Measurements from ENCODE around the gene PPHLN1. TPM values are rescaled to one million over a fixed set of nuclear protein-coding genes. Genes with fewer than 3 reads are reported as not detected.
"Not testable (repeated sequence)": the region's sequence is repeated elsewhere in the genome, so short reads cannot be mapped to it uniquely, and the experiment has no call there.

The PPHLN1 gene
- total RNA-seq, 1 experiment from 2014 or later, result 19.8 TPM

- H3K27me3 ChIP-seq, result no peaks in the 10 kb centered on the region
- no peaks in the 10 kb centered on the region for H3K9me3 ChIP-seq
- no peaks in the 10 kb centered on the region for H3K36me3 ChIP-seq
- no peak for DNase-seq
- no peak overlapping the region for H3K4me3 ChIP-seq
Measured at GRCh38 chr12:42306297-42306696, 19.7 kb upstream of the PPHLN1 start.

GRCh38 chr12:42308390-42308789 is 17.6 kb upstream of the PPHLN1 start:
- H3K9me3 ChIP-seq, result no peaks in the 10 kb centered on the region
- DNase-seq, result no peak
- peaks cover 5% of the 10 kb centered on the region; the same call in 1 of the 2 replicates for H3K36me3 ChIP-seq
- no peak overlapping the region for H3K4me3 ChIP-seq
- no peaks in the 10 kb centered on the region for H3K27me3 ChIP-seq

DNA sequence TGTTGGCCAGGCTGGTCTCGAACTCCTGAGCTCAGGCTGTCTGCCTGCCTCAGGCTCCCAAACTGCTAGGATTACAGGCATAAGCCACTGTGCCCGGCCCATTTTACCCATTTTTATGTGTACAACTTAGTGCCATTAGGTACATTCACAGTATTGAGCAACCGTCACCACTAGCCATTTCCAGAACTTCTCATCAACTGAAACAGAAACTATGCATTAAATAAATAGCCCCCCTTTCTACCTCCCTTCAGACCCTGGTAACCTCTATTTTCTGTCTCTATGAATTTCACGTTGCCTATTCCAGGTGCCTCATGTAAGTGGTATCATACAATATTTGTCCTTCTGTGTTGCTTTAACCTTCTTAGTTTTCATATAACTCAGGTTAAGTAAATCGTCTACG is 16.0 kb upstream of the PPHLN1 start:
- Histone ChIP-seq H3K27me3 (no peaks in the 10 kb centered on the region), H3K9me3 (no peaks in the 10 kb centered on the region), H3K36me3 (peaks cover 10% of the 10 kb centered on the region), H3K4me3 (no peak overlapping the region)
- no peak for DNase-seq

DNA sequence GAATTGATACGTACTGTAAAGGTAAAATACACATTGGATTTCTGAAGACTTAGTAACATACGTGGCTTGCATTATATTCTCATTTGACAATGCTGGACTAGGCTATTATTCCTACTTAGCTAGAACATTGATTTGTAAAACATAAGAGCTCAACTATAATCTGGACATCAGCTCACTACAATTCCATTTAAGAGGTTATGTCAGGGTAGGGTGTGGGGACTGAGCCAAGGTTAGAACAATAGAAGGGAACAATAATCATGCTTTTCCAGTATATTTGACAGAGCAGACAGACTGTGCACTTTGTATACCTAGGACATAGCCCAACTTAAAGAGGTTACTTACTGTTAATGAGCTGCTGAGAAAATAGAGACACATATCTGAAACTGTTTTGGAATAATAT is 10.9 kb upstream of the PPHLN1 start:
- no peaks in the 10 kb centered on the region for H3K9me3 ChIP-seq
- DNase-seq, result no peak
- H3K4me3 ChIP-seq, result no peak overlapping the region
- H3K27me3 ChIP-seq, result no peaks in the 10 kb centered on the region
- H3K36me3 ChIP-seq, result peaks cover 15% of the 10 kb centered on the region

GRCh38 chr12:42320796-42321195 is 5.2 kb upstream of the PPHLN1 start:
- H3K9me3 ChIP-seq, result no peaks in the 10 kb centered on the region
- no peak overlapping the region for H3K4me3 ChIP-seq
- no peak for DNase-seq
- H3K27me3 ChIP-seq, result no peaks in the 10 kb centered on the region
- H3K36me3 ChIP-seq, result peaks cover 6% of the 10 kb centered on the region

- Histone ChIP-seq H3K27me3 (no peaks in the 10 kb centered on the region), H3K36me3 (peaks cover 7% of the 10 kb centered on the region), H3K4me3 (no peak overlapping the region), H3K9me3 (no peaks in the 10 kb centered on the region)
- no peak for DNase-seq
Measured at GRCh38 chr12:42322567-42322966, 3.4 kb upstream of the PPHLN1 start.

- H3K27me3 ChIP-seq, result no peaks in the 10 kb centered on the region
- no peak for DNase-seq
- H3K9me3 ChIP-seq, result no peaks in the 10 kb centered on the region
- no peak overlapping the region for H3K4me3 ChIP-seq
- peaks cover 8% of the 10 kb centered on the region; the same call in 1 of the 2 replicates for H3K36me3 ChIP-seq
Measured at GRCh38 chr12:42323856-42324255, 2.1 kb upstream of the PPHLN1 start.

GRCh38 chr12:42325326-42325652 is 678 bp upstream of the PPHLN1 start:
- Histone ChIP-seq H3K4me3 (peak overlapping the region; percentile 99), H3K27me3 (no peaks in the 10 kb centered on the region), H3K9me3 (no peaks in the 10 kb centered on the region), H3K36me3 (peaks cover 8% of the 10 kb centered on the region)
- DNase-seq, result no peak

DNA sequence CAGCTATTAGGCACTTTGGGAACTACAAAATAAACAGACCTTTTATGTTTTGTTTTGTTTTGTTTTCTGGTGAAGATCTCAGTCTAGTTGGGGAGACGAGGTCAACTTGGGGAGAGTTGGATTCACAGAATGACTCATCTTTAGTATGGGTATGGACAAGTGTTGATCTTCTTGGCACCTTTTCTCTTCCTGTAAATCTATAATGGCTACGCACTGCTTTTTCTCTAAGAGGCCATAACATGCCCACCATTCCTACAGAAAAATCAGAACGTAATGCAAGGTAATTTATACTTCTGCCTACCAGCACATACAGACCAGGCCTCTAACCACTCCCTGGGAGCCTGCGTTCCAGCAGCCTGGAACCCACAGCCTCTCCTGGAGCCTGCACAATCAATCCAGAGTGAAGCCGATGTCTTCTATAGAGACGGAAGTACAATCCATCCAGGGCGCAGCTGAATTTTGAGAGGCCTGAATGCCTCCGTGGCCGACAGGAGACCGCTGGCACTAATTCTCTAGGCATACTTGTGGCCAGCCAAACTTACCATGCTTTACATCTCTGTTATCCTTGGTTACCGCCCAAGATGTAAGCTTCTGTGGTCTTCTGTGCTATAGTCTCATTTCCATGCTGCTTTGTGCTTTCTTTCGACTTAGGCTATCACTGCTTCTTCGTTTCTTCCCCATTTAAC is 717 bp downstream of the PPHLN1 start:
- Histone ChIP-seq H3K27me3 (no peaks in the 10 kb centered on the region), H3K4me3 (peak overlapping the region; percentile 99), H3K36me3 (peaks cover 8% of the 10 kb centered on the region), H3K9me3 (no peaks in the 10 kb centered on the region)
- DNase-seq, result peak; percentile 28

DNA sequence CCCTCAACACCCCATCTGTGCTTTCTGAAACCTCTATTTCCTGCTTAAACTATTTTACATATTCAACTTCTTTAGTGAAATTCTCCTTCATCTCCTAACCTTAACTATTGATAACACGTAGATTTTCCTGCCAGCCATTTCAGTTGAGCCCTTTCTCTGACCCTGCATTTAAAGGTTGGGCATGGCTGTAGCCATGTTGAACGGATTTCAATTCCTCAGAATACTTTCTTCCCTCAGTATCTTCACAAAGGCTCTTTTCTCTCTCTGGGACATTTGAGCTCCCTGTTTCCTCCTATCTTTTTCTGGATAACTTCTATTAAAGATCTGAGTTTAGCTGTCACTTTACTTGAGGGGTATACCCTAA is 1.2 kb downstream of the PPHLN1 start:
- Histone ChIP-seq H3K27me3 (no peaks in the 10 kb centered on the region), H3K9me3 (no peaks in the 10 kb centered on the region), H3K36me3 (peaks cover 8% of the 10 kb centered on the region), H3K4me3 (peak overlapping the region; percentile 99)
- DNase-seq, result no peak

GRCh38 chr12:42330097-42330496 is 4.1 kb downstream of the PPHLN1 start:
- not testable (repeated sequence) for DNase-seq

DNA sequence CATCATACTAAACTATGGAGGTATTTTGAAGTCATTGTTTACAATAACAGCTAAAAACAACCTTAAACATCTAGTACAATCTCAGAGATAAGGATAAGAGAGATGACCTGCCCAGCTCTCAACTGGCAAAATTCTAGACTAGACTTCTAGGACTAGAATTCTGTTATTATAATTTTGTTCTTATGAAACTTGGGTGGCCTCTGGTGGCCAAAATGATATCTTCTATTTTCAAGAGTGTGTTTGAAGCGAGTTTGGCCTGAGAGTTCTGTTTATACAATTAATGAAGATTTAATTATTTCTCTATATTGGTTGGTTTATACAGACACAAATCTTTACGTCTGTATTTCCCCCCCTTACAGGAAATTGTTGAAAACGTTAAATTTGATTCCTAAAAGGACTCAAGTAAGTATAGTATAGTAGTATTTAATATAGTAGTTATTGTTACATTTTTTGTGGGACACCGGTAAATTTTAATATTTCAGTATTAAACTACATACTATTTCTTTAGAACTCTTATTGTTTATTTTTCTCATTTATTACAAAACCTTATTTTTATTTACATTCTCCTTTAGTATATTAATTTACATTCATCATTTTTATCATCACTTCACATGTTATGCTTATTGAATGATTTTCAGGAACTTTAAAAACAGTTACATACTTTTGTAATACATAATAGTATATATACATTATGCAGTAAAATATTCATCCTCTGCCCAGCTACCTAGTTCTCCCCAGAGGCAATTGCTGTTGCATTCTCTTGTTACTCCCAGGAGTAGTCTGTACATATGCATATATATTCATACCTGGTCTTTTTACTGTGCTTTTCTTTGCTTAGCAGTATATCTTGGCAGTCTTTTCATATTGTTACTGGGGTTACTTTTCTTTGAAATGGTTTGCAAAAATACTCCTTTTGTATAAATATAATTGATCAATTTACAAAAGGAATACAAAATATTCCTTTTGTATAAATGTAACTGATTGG is 6.6 kb downstream of the PPHLN1 start:
- no peak for DNase-seq
- no peak overlapping the region for H3K4me3 ChIP-seq
- peaks cover 10% of the 10 kb centered on the region for H3K36me3 ChIP-seq
- no peaks in the 10 kb centered on the region for H3K9me3 ChIP-seq
- H3K27me3 ChIP-seq, result no peaks in the 10 kb centered on the region

More at GRCh38 chr12:42330097-42330496, 4.1 kb downstream of the PPHLN1 start:
- not testable (repeated sequence) for H3K36me3 ChIP-seq, H3K4me3 ChIP-seq, H3K27me3 ChIP-seq, H3K9me3 ChIP-seq

- no peaks in the 10 kb centered on the region for H3K27me3 ChIP-seq
- no peak for DNase-seq
- peaks cover 12% of the 10 kb centered on the region for H3K36me3 ChIP-seq
- no peaks in the 10 kb centered on the region for H3K9me3 ChIP-seq
- H3K4me3 ChIP-seq, result no peak overlapping the region
Measured at GRCh38 chr12:42336286-42336685, 10.3 kb downstream of the PPHLN1 start.

- Histone ChIP-seq H3K36me3 (peaks cover 15% of the 10 kb centered on the region), H3K27me3 (no peaks in the 10 kb centered on the region), H3K4me3 (no peak overlapping the region), H3K9me3 (no peaks in the 10 kb centered on the region)
- no peak for DNase-seq
Measured at GRCh38 chr12:42338280-42338679, 12.3 kb downstream of the PPHLN1 start.

DNA sequence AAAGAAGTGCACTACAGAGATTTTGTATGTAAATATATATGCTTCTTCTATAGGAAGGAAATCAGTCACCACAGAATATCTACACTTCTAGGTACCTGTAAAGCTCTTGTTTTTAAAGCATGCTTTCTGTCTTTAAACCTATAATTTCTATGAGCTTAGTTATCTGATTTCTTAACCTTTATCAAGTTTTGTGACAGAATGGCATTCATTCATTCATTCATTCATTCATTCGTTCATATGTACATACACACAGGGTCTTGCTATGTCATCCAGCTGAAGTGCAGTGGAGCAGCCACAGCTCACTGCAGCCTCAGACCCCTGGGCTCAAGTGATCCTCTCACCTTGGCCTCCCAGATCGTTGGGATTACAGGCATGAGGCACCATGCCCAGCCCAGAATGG is 16.1 kb downstream of the PPHLN1 start:
- no peak for DNase-seq
- Histone ChIP-seq H3K4me3 (no peak overlapping the region), H3K36me3 (peaks cover 6% of the 10 kb centered on the region), H3K9me3 (no peaks in the 10 kb centered on the region), H3K27me3 (no peaks in the 10 kb centered on the region)

DNA sequence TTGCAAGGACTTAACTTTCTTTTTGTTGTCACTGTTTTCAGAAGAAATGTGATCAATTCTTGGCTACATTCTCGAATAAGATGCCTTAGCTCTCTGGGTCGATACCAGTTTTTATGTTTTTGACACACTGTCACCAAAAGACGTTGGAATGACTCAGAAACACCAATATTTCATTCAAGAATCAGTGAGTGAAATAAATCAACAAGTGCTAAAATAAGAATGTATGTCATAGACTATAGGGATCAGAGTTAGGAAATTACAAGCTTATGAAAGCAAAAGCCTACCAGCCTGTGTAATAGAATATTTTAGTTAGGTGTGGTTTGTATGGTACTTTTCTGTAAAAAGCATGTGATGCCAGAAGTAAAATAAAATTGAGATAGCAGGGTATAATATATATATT is 17.8 kb downstream of the PPHLN1 start:
- DNase-seq, result no peak
- H3K4me3 ChIP-seq, result no peak overlapping the region
- no peaks in the 10 kb centered on the region for H3K27me3 ChIP-seq

DNA sequence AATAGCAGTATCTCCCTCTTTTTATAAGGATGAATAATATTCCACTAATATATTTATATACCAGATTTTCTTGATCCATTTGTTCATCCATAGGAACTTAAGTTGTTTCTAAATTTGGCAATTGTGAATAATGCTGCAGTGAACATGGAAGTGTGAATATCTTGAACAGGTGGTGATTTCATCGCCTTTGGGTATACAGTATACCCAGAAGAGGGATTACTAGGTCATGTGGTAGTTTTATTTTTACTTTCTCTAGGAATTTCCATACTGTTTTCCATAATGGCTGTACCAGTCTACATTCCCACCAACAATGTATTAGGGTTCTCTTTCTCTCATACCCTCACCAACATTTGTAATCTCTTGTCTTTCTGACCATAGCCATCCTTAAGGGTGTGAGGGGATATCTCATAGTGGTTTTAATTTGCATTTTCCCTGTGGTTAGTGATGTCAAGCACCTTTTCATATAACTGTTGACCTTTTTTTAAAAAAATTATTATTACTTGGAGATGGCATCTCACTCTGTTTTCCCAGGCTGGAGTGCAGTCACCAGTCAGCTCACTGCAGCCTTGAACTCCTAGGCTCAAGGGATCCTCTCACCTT is 20.5 kb downstream of the PPHLN1 start:
- Histone ChIP-seq H3K4me3 (no peak overlapping the region), H3K36me3 (peaks cover 3% of the 10 kb centered on the region; the same call in 1 of the 2 replicates), H3K9me3 (no peaks in the 10 kb centered on the region), H3K27me3 (no peaks in the 10 kb centered on the region)
- no peak for DNase-seq

More for the DNA sequence above, 17.8 kb downstream of the PPHLN1 start:
- peaks cover 6% of the 10 kb centered on the region; the same call in 1 of the 2 replicates for H3K36me3 ChIP-seq
- H3K9me3 ChIP-seq, result no peaks in the 10 kb centered on the region
